Uterus (tissue), 4 donors: ENCODE data around the gene KISS1. TPM values are rescaled to one million over a fixed set of nuclear protein-coding genes. Genes with fewer than 3 reads are reported as not detected.

ENCODE experiments used
- DNase-seq, 2 donors: peaks; one replicate each; pipeline ENCODE4 v3.0.0-alpha.2; 2019 to 2020
- H3K27ac ChIP-seq, 2 donors: fragments of 200-600 bp; sonication (generic); 1 replicate in 1 of 2; 2 replicates in 1 of 2; pipeline ENCODE4 v1.5.1; 2016 to 2018
- H3K27me3 ChIP-seq, 2 donors: fragments of 200-600 bp; sonication (generic); one replicate each; pipeline ENCODE4 v1.5.1; 2018 to 2019; ENCODE audit warnings: control low read depth in 1 of 2
- H3K36me3 ChIP-seq, 2 donors: fragments of 200-600 bp; sonication (generic); one replicate each; pipeline ENCODE4 v1.5.1; 2019; ENCODE audit warnings: control low read depth in 1 of 2
- H3K4me1 ChIP-seq, 2 donors: fragments of 200-600 bp; sonication (generic); one replicate each; pipeline ENCODE4 v1.5.1; 2018 to 2019; ENCODE audit warnings: control low read depth in 1 of 2
- H3K4me3 ChIP-seq, 2 donors: fragments of 200-600 bp; sonication (generic); 1 replicate in 1 of 2; 2 replicates in 1 of 2; pipeline ENCODE4 v1.5.1; 2018 to 2019; ENCODE audit warnings: mild to moderate bottlenecking in 1 of 2
- H3K9me3 ChIP-seq, 2 donors: fragments of 200-600 bp; sonication (generic); one replicate each; pipeline ENCODE4 v1.5.1; 2019; ENCODE audit warnings: control low read depth in 1 of 2
- CTCF ChIP-seq, 4 experiments: fragments of 200-600 bp in 2 of 4; fragments of 450-650 bp in 2 of 4; sonication (generic) in 2 of 4; IDR thresholded peaks; one replicate each; pipeline ENCODE4 v1.5.1; 2016 to 2019; ENCODE audit warnings: antibody characterized with exemption in 4 of 4, mild to moderate bottlenecking in 2 of 4, moderate library complexity in 1 of 4
- POLR2A ChIP-seq, 2 donors: fragments of 450-650 bp; IDR thresholded peaks; one replicate each; pipeline ENCODE4 v1.6.1; 2016; ENCODE audit warnings: antibody characterized with exemption in 2 of 2, mild to moderate bottlenecking in 1 of 2, moderate library complexity in 1 of 2
- intact Hi-C: fragments of 100-400 bp; cut with DNase I; formaldehyde crosslinking; loops from one replicate; pipeline ENCODE4 v1.15.1; 2023; ENCODE audit warnings: low total_unique reads
- total RNA-seq, 4 donors: library from RNA; depleted of rRNA in 3 of 4; stranded (reverse); fragments of >200 nt in 3 of 4; gene quantifications; one replicate each; pipeline versions ENCODE4 v1.1.0 to v1.2.4, GENCODE V29; 2014 to 2023
- donor health status: DM: yes; HTN: yes; CAD: no.

KISS1 gene
- total RNA-seq, 4 donors from 2014 or later = not detected

- Histone ChIP-seq H3K27me3 (no peaks in the 10 kb centered on the region), H3K9me3 (no peaks in the 10 kb centered on the region), H3K36me3 (no peaks in the 10 kb centered on the region), H3K4me1 (peaks cover 0 to 7% of the 10 kb centered on the region in 2 donors), H3K4me3 (no peak overlapping the region), H3K27ac (no peak overlapping the region)
- TF ChIP-seq POLR2A (IDR thresholded peaks at IDR 0.05) (no peak), CTCF (IDR thresholded peaks at IDR 0.05) (no peak)
- intact Hi-C loops = no loop called here
- no peak for DNase-seq
These were observed 41.6 kb downstream of the KISS1 start for GRCh38 chr1:204154568-204155255.

GRCh38 chr1:204153667-204154066 is 42.6 kb downstream of the KISS1 start:
- intact Hi-C loops = no loop called here

GRCh38 chr1:204152310-204153044 is 43.8 kb downstream of the KISS1 start:
- intact Hi-C loops = no loop called here

More at GRCh38 chr1:204153667-204154066, 42.6 kb downstream of the KISS1 start:
- Histone ChIP-seq H3K27me3 (no peaks in the 10 kb centered on the region), H3K27ac (no peak overlapping the region), H3K4me1 (peaks cover 0 to 7% of the 10 kb centered on the region in 2 donors), H3K36me3 (no peaks in the 10 kb centered on the region), H3K4me3 (no peak overlapping the region), H3K9me3 (no peaks in the 10 kb centered on the region)
- TF ChIP-seq POLR2A (IDR thresholded peaks at IDR 0.05) = no peak
- TF ChIP-seq CTCF (IDR thresholded peaks at IDR 0.05) = no peak
- DNase-seq = no peak

GRCh38 chr1:204151552-204152309 is 44.6 kb downstream of the KISS1 start, which contains the start of gene ETNK2:
Gene ETNK2 (minus strand): TSS chr1:204152044. CDS start chr1:204151852, 192 bp downstream.
- peak within 1 kb of the TSS; percentile 84 to 93 for H3K27ac ChIP-seq
- no peaks in the 10 kb centered on the region for H3K36me3 ChIP-seq
- TF ChIP-seq CTCF (IDR thresholded peaks at IDR 0.05) (no peak), POLR2A (IDR thresholded peaks at IDR 0.05) (peak in 1 of 2 donors; percentile 49)
- intact Hi-C loops = no loop called here
- H3K27me3 ChIP-seq = no peaks in the 10 kb centered on the region
- H3K9me3 ChIP-seq = no peaks in the 10 kb centered on the region
- H3K4me1 ChIP-seq = peaks cover 0 to 7% of the 10 kb centered on the region in 2 donors
- DNase-seq = peak; percentile 80 to 85
- peak within 1 kb of the TSS; percentile 54 to 61 for H3K4me3 ChIP-seq

More at GRCh38 chr1:204152310-204153044, 43.8 kb downstream of the KISS1 start:
- TF ChIP-seq CTCF (IDR thresholded peaks at IDR 0.05) = no peak
- no peak for TF ChIP-seq POLR2A (IDR thresholded peaks at IDR 0.05)
- peak overlapping the region; percentile 54 to 61 for H3K4me3 ChIP-seq
- H3K4me1 ChIP-seq = peaks cover 0 to 7% of the 10 kb centered on the region in 2 donors
- no peaks in the 10 kb centered on the region for H3K36me3 ChIP-seq
- no peaks in the 10 kb centered on the region for H3K9me3 ChIP-seq
- peak; percentile 39 to 46 for DNase-seq
- H3K27ac ChIP-seq = peak overlapping the region; percentile 84 to 93
- no peaks in the 10 kb centered on the region for H3K27me3 ChIP-seq
